GM18508 (cell line): ENCODE measurements around the gene IL1RN.

ENCODE experiments used
- ATAC-seq: cut with Tn5 transposase; IDR thresholded peaks from one replicate; pipeline ENCODE4 v1.9.1; 2021; ENCODE audit warnings: moderate number of reproducible peaks; ENCODE audit not compliant: insufficient read depth, unreplicated experiment

IL1RN gene

DNA sequence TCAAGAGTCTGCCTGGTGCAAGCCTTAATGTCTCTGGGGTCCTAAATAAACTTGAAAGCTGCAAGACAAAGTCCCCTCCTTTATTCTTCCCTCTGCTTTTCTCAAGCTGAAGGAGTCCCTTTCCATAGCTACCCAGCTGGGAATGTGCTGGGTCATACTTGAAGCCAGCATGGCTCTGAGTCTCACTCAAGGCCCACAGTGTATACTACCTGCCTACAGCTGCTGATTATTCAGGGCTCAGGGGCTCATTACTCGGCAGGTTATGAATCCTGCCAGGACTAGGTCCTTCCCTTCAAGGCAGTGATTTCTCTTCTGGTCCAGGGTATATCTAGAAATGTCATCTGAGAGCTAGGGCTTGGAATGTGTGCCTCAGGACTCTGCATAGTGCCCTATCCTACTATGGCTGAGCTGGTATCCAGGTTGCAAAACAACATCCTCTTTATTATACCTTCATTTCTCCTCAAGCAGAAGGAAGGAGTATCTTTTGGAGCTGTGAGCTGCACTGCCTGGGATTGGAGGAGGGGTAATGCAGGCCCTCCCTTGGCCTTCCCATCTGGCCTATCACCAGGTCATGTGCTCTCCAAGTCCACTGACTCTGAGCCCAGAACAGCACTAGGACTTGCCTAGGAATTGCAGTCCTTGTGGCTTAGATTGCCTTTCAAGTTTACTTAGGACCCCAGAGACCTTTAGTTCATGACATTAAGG, 22.3 kb downstream of the IL1RN start:
- ATAC-seq: no peak

GRCh38 chr2:113150258-113150601, 22.8 kb downstream of the IL1RN start:
- no peak for ATAC-seq

- ATAC-seq: no peak
These were observed 27.9 kb downstream of the IL1RN start for GRCh38 chr2:113155331-113155730.

DNA sequence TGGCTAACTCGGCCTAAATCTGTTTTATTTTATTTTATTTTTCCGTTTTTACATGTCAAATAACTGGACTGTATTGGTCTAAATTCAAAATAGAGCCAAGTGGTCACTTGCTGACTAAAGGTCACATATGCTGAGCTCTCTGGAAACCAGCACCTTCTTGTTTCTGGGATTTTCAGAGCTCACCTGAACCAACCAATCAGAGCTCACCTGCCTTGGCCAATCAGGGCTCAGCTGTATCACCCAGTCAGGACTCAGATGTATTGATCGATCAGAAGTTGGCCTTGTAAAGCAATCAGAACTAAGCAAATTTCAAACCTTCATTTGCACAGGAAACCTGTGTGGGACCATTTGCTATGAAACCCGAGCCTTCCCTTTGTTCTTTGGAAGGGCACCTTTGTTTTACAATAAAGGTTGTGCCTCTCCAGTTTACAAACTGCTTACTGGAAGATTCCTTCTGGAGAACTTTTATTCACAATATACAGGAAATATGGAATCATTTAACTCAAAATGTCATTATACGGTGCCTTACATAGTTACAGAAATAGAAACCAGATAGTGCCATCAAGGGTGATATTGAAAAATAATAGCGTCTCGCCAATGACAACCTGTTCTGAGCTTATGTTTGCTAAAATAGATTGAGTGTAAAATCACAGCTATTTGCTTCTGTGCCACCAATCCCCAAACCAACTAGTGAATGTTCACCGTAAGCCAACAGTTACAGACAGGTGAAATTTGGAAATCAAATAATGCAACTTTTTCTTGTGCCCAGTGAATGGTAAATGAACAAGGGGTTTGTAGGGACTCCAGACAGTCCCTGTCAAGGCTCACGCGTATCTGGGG, 29.1 kb downstream of the IL1RN start:
- ATAC-seq: no peak

DNA sequence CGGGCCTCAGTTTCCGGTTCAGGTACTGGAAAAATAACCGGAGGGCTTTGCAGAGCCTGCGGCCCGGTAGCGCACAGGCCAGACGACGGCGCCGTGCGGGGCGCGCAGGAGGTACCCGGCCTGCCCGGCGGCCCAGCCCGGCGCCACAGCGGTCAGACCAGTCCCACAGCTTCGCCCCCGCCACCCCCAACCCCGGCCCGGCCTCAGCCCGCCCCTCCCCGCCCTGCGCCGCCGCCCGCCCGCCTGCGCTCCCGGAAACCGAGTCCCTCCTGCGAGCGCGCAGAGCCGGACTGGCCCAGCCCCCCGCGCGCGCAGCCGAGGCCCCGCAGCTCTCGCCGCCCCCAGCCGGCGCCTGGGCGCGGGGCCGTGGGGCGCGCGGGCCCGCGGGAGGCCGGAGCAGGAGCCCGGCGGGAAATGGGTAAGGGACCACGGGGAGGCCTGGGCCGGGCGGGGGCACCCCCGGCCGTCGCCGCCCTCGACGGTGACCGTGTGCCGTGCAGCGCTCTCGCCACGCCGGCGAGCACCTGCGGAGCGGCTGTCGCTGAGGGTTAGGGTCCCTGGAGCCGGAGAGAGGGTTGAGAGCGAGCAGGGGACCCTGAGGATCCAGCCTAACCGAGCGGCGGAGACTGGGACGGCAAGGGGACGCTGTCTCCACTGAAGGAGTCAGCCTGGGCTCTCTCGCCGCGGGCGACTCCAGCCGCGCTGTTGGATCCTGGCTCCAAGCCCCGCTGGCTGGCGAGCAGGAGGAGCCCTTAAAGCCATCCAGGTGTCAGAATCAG, 29.9 kb downstream of the IL1RN start:
- no peak for ATAC-seq

DNA sequence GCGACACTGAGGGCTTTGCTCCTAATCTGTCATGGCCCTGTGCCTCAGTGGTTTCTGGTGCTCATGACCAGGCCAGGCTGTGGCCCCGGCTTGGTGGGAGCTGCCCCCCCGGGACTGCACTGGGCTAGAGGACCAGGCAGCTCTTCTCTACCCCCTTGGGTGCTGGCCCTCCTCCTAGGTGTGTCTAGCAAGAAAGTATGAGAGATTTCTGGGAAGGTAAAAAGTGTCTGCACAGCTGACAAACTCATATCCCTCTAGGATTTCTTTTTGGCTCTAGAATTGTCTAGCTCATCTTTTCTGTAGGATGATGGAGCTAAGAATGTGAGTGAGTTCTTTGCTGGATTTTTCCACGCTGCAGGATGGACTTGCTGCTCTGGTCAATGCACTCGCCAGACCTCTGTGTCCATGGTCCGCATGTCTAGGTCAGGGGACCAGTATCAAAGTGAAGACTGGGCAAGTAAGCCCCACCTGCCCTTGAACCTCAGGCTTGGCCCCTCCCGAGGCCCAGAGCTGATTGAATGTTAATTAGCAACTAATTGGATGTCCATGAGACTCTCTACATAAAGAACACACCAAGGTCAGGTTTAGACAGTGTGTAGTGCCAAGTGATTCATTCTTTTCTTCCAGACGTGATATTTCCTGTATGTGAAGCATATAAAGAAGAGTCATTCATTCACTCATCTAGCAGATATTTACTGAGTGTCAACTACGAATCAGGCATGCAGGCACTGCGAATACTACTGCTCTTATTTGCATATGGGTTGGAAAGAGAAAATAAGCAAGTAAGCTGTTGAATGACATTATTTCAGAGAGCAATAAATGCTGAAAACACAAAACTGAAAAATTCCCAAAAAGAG, 30.7 kb downstream of the IL1RN start:
- no peak for ATAC-seq

GRCh38 chr2:113158884-113159553, 31.6 kb downstream of the IL1RN start:
- no peak for ATAC-seq

GRCh38 chr2:113160248-113160647, 32.9 kb downstream of the IL1RN start:
- no peak for ATAC-seq

- ATAC-seq: no peak
These were observed 33.6 kb downstream of the IL1RN start for GRCh38 chr2:113160962-113161361.

- ATAC-seq: no peak
These were observed 34.8 kb downstream of the IL1RN start for GRCh38 chr2:113162173-113162572.

GRCh38 chr2:113162869-113163268, 35.5 kb downstream of the IL1RN start:
- no peak for ATAC-seq

DNA sequence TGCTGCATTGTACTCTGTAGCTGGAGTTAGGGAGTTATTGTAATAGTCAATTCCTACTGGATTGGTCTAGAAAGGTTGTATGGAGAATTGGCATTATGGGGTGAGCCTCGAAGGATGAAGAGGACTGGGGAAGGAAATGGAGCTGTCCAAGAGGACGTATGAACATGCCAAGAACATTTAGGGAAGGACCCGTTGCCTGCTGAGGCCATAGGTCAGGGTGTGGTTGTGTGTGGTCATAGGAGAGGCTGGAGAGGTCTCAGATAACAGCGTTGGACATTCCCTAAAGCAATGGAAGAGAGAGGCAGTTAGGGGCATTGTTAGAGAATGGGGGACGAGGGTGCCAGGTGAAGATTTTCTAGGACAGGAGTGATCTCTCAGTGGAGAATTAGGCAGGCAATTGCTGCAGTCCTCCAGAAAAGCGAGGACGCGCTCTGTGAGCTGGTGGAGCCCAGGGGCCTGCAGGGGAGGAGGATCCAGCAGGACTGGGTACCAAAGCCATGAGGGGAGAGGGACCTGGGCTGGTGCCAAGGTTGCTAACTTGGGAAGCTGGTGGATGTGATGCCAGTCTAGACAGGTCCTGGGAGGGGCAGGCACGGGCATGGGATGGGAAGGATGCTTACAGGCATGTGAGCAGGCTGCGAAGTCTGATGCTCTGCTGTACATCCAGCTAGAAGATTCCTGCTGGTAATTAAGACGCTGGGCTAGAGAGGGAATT, 37.0 kb downstream of the IL1RN start:
- ATAC-seq: no peak

DNA sequence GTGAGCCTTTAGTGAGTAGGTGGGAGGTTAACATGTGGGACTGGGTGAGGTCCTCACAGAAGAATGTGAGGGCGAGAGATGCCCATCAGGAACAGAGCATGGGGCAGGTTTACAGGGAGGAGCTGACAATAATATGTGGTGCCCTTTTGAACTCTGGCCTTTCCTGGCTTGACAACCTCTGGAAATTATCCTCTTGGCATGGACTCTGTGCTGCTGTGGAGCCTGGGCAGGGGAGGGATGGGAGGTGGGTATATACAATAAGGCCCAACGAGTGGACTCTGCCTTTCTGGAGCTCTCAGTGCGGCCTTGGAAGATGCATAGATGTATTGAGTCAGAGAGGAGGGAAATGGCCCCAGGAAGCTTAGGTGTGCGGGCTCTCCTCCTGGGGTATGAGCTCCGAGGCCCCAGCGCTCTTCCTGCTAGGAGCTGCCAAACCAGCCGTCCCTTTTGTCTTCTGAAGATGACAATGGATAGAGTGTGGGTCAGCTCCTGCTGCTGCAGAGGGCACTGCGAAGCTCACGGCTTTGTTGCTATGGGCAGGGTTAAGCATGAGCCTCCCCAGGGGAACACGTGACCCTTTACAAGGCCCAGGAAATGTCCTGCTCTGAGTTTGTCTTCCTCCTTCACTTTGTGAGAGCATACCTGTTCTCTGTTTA, 37.7 kb downstream of the IL1RN start:
- no peak for ATAC-seq

GRCh38 chr2:113166187-113166645, 38.8 kb downstream of the IL1RN start:
- ATAC-seq: no peak

DNA sequence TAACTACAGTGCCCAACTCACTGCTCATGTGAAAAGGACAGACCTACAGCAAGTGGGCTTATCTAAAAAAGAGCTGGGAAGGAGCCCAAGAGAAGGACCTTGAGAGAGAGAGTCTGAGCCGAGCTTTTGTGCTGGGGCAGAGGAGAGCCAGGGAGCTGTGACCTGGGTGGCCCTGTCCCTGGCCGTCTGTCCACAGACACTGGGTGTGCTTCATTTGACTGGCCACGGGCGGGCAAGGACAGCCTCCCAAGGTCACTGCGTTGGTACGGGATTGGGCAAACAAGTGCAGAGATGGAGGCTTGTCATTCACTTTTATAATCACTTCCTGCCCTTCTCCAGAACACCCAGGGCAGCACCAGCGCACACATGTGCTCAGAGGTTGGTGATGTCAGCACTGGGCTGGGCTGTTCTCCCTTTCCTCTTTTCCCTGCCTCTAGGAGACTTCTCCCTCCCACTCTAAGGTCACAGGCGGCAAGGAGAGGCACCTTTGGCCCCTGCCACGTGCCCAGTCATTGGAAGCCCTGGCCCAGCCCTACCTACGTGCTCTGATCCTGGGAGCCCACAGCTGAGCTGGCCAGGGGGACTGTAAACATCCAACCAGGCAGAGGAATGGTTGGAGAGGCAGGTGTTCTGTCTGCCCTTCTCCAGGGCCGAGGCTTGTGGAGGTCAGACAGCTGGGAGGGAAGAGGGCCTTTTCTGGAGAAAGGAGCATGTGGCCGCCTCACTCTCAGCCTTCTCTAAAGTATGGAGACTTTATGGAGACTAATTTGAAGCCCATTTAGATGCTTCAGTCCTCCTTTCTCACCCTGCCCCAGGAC, 39.9 kb downstream of the IL1RN start:
- ATAC-seq: no peak

DNA sequence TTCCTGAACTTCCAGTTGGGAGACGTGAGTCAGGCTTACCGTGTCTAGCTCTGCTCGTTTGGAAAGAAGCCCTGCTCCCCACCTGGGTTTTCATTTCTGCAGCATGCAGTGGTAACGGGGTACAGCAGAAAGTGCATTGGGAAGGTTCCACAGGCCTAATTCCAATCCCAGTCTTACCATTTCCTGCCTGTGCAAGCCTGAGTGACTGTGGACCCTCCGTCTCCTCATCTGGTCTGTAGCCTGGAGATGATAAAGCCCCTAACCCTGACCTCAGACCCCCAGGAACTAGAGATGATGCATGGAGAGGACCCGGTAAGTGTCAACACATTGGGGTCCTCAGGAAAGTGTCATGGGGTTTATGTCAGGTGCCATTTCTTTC, 40.6 kb downstream of the IL1RN start:
- no peak for ATAC-seq

DNA sequence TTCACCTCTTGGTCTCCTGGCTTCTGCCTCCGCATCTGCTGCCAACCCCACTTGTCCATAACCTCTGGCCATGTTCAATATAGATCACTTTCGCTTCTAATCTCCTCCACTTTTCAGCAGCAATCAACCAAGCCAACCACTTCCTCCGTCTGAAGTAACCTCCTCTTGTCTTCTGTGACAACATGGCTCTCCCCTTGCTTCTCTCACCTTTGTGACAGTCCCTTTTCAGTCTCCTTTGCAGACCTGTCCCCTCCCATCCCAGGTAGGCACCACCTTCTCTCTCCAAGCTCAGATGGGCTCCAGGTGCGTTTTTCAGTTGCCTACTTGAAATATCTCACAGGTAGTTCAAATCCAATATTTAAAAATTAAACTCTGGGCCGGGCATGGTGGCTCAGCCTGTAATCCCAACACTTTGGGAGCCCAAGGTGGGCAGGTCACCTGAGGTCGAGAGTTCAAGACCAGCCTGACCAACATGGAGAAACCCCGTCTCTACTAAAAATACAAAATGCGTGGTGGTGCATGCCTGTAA, 41.7 kb downstream of the IL1RN start:
- no peak for ATAC-seq
